ENCODE measurements around the gene UBE2J1. TPM values are rescaled to one million over a fixed set of nuclear protein-coding genes. Genes with fewer than 3 reads are reported as not detected.

The UBE2J1 gene
- total and polyA plus RNA-seq, 10 of the 15 experiments (the other 5 are each of a cell fraction or from before 2014, with no cell fraction given) = 48.7 to 131 (median 90.0) TPM

GRCh38 chr6:89350281-89350966, 2.1 kb downstream of the UBE2J1 start (continued):
- TF ChIP-seq, protein P1, sequence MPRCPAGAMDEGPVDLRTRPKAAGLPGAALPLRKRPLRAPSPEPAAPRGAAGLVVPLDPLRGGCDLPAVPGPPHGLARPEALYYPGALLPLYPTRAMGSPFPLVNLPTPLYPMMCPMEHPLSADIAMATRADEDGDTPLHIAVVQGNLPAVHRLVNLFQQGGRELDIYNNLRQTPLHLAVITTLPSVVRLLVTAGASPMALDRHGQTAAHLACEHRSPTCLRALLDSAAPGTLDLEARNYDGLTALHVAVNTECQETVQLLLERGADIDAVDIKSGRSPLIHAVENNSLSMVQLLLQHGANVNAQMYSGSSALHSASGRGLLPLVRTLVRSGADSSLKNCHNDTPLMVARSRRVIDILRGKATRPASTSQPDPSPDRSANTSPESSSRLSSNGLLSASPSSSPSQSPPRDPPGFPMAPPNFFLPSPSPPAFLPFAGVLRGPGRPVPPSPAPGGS (IDR thresholded peaks at IDR 0.05; ENCODE audit: borderline replicate concordance, insufficient read depth, low read depth, low read length, poor library complexity, severe bottlenecking) = no peak
- TF ChIP-seq WRNIP1 (IDR thresholded peaks at IDR 0.05; ENCODE audit: borderline replicate concordance, low read depth, low read length) = no peak
- TF ChIP-seq IKZF1 (conservative IDR thresholded peaks at IDR 0.05) = peak; percentile 80
- TF ChIP-seq HDAC6 (IDR thresholded peaks at IDR 0.05; ENCODE audit: unreplicated experiment) = no peak
- no peak for TF ChIP-seq HDGF (IDR thresholded peaks at IDR 0.05)
- no peak for TF ChIP-seq NR2F1 (conservative IDR thresholded peaks at IDR 0.05)
- TF ChIP-seq, protein P2, sequence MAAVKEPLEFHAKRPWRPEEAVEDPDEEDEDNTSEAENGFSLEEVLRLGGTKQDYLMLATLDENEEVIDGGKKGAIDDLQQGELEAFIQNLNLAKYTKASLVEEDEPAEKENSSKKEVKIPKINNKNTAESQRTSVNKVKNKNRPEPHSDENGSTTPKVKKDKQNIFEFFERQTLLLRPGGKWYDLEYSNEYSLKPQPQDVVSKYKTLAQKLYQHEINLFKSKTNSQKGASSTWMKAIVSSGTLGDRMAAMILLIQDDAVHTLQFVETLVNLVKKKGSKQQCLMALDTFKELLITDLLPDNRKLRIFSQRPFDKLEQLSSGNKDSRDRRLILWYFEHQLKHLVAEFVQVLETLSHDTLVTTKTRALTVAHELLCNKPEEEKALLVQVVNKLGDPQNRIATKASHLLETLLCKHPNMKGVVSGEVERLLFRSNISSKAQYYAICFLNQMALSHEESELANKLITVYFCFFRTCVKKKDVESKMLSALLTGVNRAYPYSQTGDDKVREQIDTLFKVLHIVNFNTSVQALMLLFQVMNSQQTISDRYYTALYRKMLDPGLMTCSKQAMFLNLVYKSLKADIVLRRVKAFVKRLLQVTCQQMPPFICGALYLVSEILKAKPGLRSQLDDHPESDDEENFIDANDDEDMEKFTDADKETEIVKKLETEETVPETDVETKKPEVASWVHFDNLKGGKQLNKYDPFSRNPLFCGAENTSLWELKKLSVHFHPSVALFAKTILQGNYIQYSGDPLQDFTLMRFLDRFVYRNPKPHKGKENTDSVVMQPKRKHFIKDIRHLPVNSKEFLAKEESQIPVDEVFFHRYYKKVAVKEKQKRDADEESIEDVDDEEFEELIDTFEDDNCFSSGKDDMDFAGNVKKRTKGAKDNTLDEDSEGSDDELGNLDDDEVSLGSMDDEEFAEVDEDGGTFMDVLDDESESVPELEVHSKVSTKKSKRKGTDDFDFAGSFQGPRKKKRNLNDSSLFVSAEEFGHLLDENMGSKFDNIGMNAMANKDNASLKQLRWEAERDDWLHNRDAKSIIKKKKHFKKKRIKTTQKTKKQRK (IDR thresholded peaks at IDR 0.05; ENCODE audit: low read depth, low read length) = no peak
- no peak for TF ChIP-seq SUPT20H (IDR thresholded peaks at IDR 0.05; ENCODE audit: borderline replicate concordance, control insufficient read depth, low read depth, low read length)
- 0 out of 2 replicates have a peak, but pooled peaks have one; percentile 13 for TF ChIP-seq YY1 (IDR thresholded peaks at IDR 0.05; ENCODE audit: low read depth, low read length)
- TF ChIP-seq SMARCA5 (IDR thresholded peaks at IDR 0.05) = no peak
